Natural killer cell treated with Interleukin-12 subunit alpha and Interleukin-12 subunit beta and Interleukin-15 and Interleukin-18, amount 100 ng/mL, for 72 hours (primary cell): Measurements from ENCODE around the gene CTBP1. TPM values are rescaled to one million over a fixed set of nuclear protein-coding genes. Genes with fewer than 3 reads are reported as not detected.

Source experiments
- ATAC-seq, 2 donors: fragments of 150-1000 bp; cut with Tn5 transposase in 1 of 2; sonication (Bioruptor Pico), chemical (Tn5 transposase) in 1 of 2; 2 replicates each; pipeline ENCODE4 v1.10.0; 2021
- DNase-seq: peaks from one replicate; pipeline ENCODE4 v3.0.0; 2022; ENCODE audit warnings: low spot score
- H3K27ac Mint-ChIP-seq, 2 donors: 1 replicate in 1 of 2; 2 replicates in 1 of 2; pipeline ENCODE4 v1.8.0; 2022; ENCODE audit warnings: mixed read lengths in 2 of 2, mild to moderate bottlenecking in 1 of 2, moderate library complexity in 1 of 2
- H3K27me3 Mint-ChIP-seq, 2 donors: 1 replicate in 1 of 2; 2 replicates in 1 of 2; pipeline ENCODE4 v1.8.0; 2022; ENCODE audit warnings: mixed read lengths in 2 of 2
- H3K36me3 Mint-ChIP-seq: one replicate; pipeline ENCODE4 v1.8.0; 2022; ENCODE audit warnings: mixed read lengths
- H3K4me1 Mint-ChIP-seq, 2 donors: 1 replicate in 1 of 2; 2 replicates in 1 of 2; pipeline ENCODE4 v1.8.0; 2022; ENCODE audit warnings: low read depth in 2 of 2, mixed read lengths in 2 of 2, mild to moderate bottlenecking in 1 of 2
- H3K4me3 Mint-ChIP-seq: one replicate; pipeline ENCODE4 v1.8.0; 2022; ENCODE audit warnings: mixed read lengths
- H3K9me3 Mint-ChIP-seq: 2 replicates; pipeline ENCODE4 v1.8.0; 2022; ENCODE audit warnings: mixed read lengths
- total RNA-seq, 2 donors: library from RNA; stranded (reverse); gene quantifications; one replicate each; pipeline ENCODE4 v1.2.3, GENCODE V29; 2022

Gene CTBP1
- total RNA-seq, 2 donors from 2014 or later = 109 to 245 TPM

GRCh38 chr4:1223841-1224809, 24.8 kb downstream of the CTBP1 start:
- DNase-seq = no peak
- peaks cover 23% of the 10 kb centered on the region for H3K36me3 Mint-ChIP-seq
- H3K27me3 Mint-ChIP-seq = no peaks in the 10 kb centered on the region
- H3K4me3 Mint-ChIP-seq = no peak overlapping the region
- H3K4me1 Mint-ChIP-seq = peaks cover 28 to 42% of the 10 kb centered on the region in 2 donors
- H3K9me3 Mint-ChIP-seq = no peaks in the 10 kb centered on the region
- no peak overlapping the region for H3K27ac Mint-ChIP-seq
- ATAC-seq = no peak

GRCh38 chr4:1222938-1223690, 25.8 kb downstream of the CTBP1 start:
- H3K27ac Mint-ChIP-seq = no peak overlapping the region

GRCh38 chr4:1222036-1222789, 26.7 kb downstream of the CTBP1 start:
- peak in 1 of 2 donors; percentile 40 for ATAC-seq
- H3K27ac Mint-ChIP-seq = no peak overlapping the region
- H3K4me3 Mint-ChIP-seq = no peak overlapping the region
- no peaks in the 10 kb centered on the region for H3K9me3 Mint-ChIP-seq
- no peak for DNase-seq
- H3K27me3 Mint-ChIP-seq = no peaks in the 10 kb centered on the region
- peaks cover 39 to 52% of the 10 kb centered on the region in 2 donors for H3K4me1 Mint-ChIP-seq
- H3K36me3 Mint-ChIP-seq = peaks cover 26% of the 10 kb centered on the region

More at GRCh38 chr4:1222938-1223690, 25.8 kb downstream of the CTBP1 start:
- Mint-ChIP-seq H3K4me1 (peaks cover 39 to 50% of the 10 kb centered on the region in 2 donors), H3K36me3 (peaks cover 28% of the 10 kb centered on the region), H3K27me3 (no peaks in the 10 kb centered on the region), H3K4me3 (no peak overlapping the region), H3K9me3 (no peaks in the 10 kb centered on the region)
- ATAC-seq = no peak
- no peak for DNase-seq

GRCh38 chr4:1221155-1221870, 27.6 kb downstream of the CTBP1 start:
- Mint-ChIP-seq H3K4me1 (peaks cover 43 to 54% of the 10 kb centered on the region in 2 donors), H3K9me3 (no peaks in the 10 kb centered on the region), H3K27me3 (no peaks in the 10 kb centered on the region), H3K36me3 (peaks cover 19% of the 10 kb centered on the region), H3K27ac (no peak overlapping the region), H3K4me3 (no peak overlapping the region)
- DNase-seq (no peak), ATAC-seq (no peak)

- peaks cover 19% of the 10 kb centered on the region for H3K36me3 Mint-ChIP-seq
- no peak overlapping the region for H3K27ac Mint-ChIP-seq
- H3K4me3 Mint-ChIP-seq = no peak overlapping the region
- H3K4me1 Mint-ChIP-seq = peaks cover 43 to 54% of the 10 kb centered on the region in 2 donors
- ATAC-seq (no peak), DNase-seq (no peak)
- no peaks in the 10 kb centered on the region for H3K27me3 Mint-ChIP-seq
- no peaks in the 10 kb centered on the region for H3K9me3 Mint-ChIP-seq
Measured at GRCh38 chr4:1220566-1220965, 28.4 kb downstream of the CTBP1 start.

- H3K27ac Mint-ChIP-seq = peak overlapping the region; percentile 67 to 71
- H3K4me1 Mint-ChIP-seq = peaks cover 39 to 50% of the 10 kb centered on the region in 2 donors
- peak overlapping the region; percentile 73 for H3K4me3 Mint-ChIP-seq
- H3K27me3 Mint-ChIP-seq = no peaks in the 10 kb centered on the region
- peaks cover 15% of the 10 kb centered on the region for H3K36me3 Mint-ChIP-seq
- ATAC-seq (no peak), DNase-seq (no peak)
- no peaks in the 10 kb centered on the region for H3K9me3 Mint-ChIP-seq
Measured at GRCh38 chr4:1219566-1219950, 29.4 kb downstream of the CTBP1 start.

GRCh38 chr4:1218634-1219565, 30.0 kb downstream of the CTBP1 start:
- ATAC-seq (no peak), DNase-seq (no peak)
- H3K36me3 Mint-ChIP-seq = peaks cover 9% of the 10 kb centered on the region
- no peaks in the 10 kb centered on the region for H3K9me3 Mint-ChIP-seq
- peak overlapping the region; percentile 67 to 71 for H3K27ac Mint-ChIP-seq
- no peaks in the 10 kb centered on the region for H3K27me3 Mint-ChIP-seq
- H3K4me3 Mint-ChIP-seq = peak overlapping the region; percentile 73
- H3K4me1 Mint-ChIP-seq = peaks cover 33 to 45% of the 10 kb centered on the region in 2 donors

GRCh38 chr4:1217366-1217765, 31.6 kb downstream of the CTBP1 start:
- H3K27ac Mint-ChIP-seq = peak overlapping the region; percentile 67 to 71
- H3K36me3 Mint-ChIP-seq = peaks cover 9% of the 10 kb centered on the region
- peaks cover 33 to 42% of the 10 kb centered on the region in 2 donors for H3K4me1 Mint-ChIP-seq
- H3K4me3 Mint-ChIP-seq = peak overlapping the region; percentile 49
- DNase-seq = no peak
- H3K27me3 Mint-ChIP-seq = no peaks in the 10 kb centered on the region
- no peak for ATAC-seq
- H3K9me3 Mint-ChIP-seq = no peaks in the 10 kb centered on the region

GRCh38 chr4:1216869-1217294, 32.0 kb downstream of the CTBP1 start:
- H3K4me3 Mint-ChIP-seq = peak overlapping the region; percentile 49
- H3K27me3 Mint-ChIP-seq = no peaks in the 10 kb centered on the region
- peaks cover 9% of the 10 kb centered on the region for H3K36me3 Mint-ChIP-seq
- H3K9me3 Mint-ChIP-seq = no peaks in the 10 kb centered on the region
- H3K4me1 Mint-ChIP-seq = peaks cover 33 to 43% of the 10 kb centered on the region in 2 donors
- H3K27ac Mint-ChIP-seq = peak overlapping the region; percentile 67 to 71
- ATAC-seq (peak; percentile 85 to 89), DNase-seq (peak; percentile 77)

GRCh38 chr4:1216076-1216614, 32.8 kb downstream of the CTBP1 start:
- peaks cover 9% of the 10 kb centered on the region for H3K36me3 Mint-ChIP-seq

GRCh38 chr4:1215141-1216075, 33.5 kb downstream of the CTBP1 start:
- no peak overlapping the region for H3K27ac Mint-ChIP-seq
- H3K9me3 Mint-ChIP-seq = no peaks in the 10 kb centered on the region
- ATAC-seq (no peak), DNase-seq (no peak)
- H3K27me3 Mint-ChIP-seq = no peaks in the 10 kb centered on the region
- H3K4me3 Mint-ChIP-seq = no peak overlapping the region
- H3K4me1 Mint-ChIP-seq = peaks cover 33 to 36% of the 10 kb centered on the region in 2 donors
- H3K36me3 Mint-ChIP-seq = peaks cover 9% of the 10 kb centered on the region

More at GRCh38 chr4:1216076-1216614, 32.8 kb downstream of the CTBP1 start:
- H3K4me3 Mint-ChIP-seq = peak overlapping the region; percentile 49
- H3K27me3 Mint-ChIP-seq = no peaks in the 10 kb centered on the region
- peak overlapping the region; percentile 67 to 71 for H3K27ac Mint-ChIP-seq
- ATAC-seq (no peak), DNase-seq (no peak)
- H3K4me1 Mint-ChIP-seq = peaks cover 33 to 37% of the 10 kb centered on the region in 2 donors
- no peaks in the 10 kb centered on the region for H3K9me3 Mint-ChIP-seq
